Mucosa of descending colon (tissue), 3 donors: ENCODE measurements around the gene THAP4. TPM values are rescaled to one million over a fixed set of nuclear protein-coding genes. Genes with fewer than 3 reads are reported as not detected.
"Not testable (repeated sequence)": the region's sequence is repeated elsewhere in the genome, so short reads cannot be mapped to it uniquely, and the experiment has no call there.

Experiments used
- ATAC-seq: fragments of 200-7000 bp; cut with Tn5 transposase; one replicate; pipeline ENCODE4 v1.9.1; 2020; ENCODE audit warnings: mild to moderate bottlenecking, moderate library complexity
- DNase-seq, 3 donors: peaks; one replicate each; pipeline ENCODE4 v3.0.0-alpha.2; 2020
- H3K36me3 ChIP-seq: fragments of 200-600 bp; one replicate; pipeline ENCODE4 v1.8.0; 2021; ENCODE audit warnings: low read depth, mild to moderate bottlenecking
- H3K4me1 ChIP-seq: fragments of 200-600 bp; one replicate; pipeline ENCODE4 v1.8.0; 2021; ENCODE audit warnings: low read depth, mild to moderate bottlenecking
- H3K4me3 ChIP-seq: fragments of 200-600 bp; one replicate; pipeline ENCODE4 v1.8.0; 2021; ENCODE audit warnings: mild to moderate bottlenecking
- H3K9me3 ChIP-seq: fragments of 200-600 bp; one replicate; pipeline ENCODE4 v1.8.0; 2021; ENCODE audit warnings: mild to moderate bottlenecking
- intact Hi-C, 2 donors: fragments of 100-400 bp; cut with DNase I in 1 of 2; cut with micrococcal nuclease in 1 of 2; formaldehyde crosslinking; loops; one replicate each; pipeline versions ENCODE4 v1.11.0 to v1.11.1; 2022; cut with DNase I, micrococcal nuclease
- total RNA-seq, 3 donors: library from RNA; stranded (reverse); fragmentation: NEBNext Ultra II Directional in 2 of 3; extraction: Animal tissue kit (Norgen Biotek cat#: 25700) in 2 of 3; gene quantifications; one replicate each; pipeline versions ENCODE4 v1.2.1 to v1.2.4, GENCODE V29; 2021 to 2023
- TF ChIP-seq, protein P1 (sequence below): fragments of 200-600 bp; IDR thresholded peaks from one replicate; pipeline ENCODE4 v1.8.0; 2022; ENCODE audit warnings: antibody characterized with exemption, mild to moderate bottlenecking
- donor health status: DM: no; HTN: no; CAD: no; lungs with moderate emphysema.
- donor health status: DM: no; HTN: no; CAD: no.
- donor health status: DM: no; HTN: yes; CAD: no.

THAP4 gene
- total RNA-seq, 3 donors from 2014 or later, result 67.3 to 86.2 (median 68.8) TPM

DNA sequence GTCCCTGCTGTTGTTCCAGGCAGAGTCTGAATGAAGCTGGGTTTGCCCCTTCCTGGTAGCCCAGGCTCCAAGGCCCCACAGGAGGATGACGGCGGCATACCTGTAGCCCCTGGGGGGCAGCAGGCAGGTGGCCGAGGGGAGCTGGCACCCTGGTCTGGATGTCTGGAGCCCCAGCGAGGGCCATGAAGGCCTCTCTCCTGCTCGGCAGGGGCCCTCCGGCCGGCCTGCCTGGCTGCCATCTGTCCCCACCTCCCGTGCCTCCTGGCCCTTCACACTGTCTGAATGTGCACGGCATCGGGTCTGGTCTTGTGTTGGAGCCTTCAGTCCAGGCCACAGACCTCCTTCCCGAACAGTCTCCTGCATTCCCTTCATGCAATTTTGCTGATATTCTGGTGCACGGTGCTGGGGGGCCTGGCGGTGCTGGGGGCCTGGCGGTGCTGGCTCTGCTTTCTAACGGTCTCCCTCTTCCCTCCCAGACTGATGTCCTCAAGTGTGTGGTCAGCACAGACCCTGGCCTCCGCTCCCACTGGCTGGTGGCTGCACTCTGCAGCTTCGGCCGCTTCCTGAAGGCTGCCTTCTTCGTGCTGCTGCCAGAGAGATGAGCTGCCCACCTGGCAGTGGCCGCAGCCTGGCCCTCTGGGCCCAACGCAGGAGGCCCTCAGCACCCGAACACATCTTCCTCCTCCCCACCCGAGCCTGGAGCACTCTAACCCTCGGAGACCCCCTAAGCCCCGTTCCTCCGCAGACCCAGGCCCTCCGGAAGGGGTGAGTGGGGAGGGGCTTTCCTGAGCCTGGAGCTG lies 64.9 kb downstream of the THAP4 start:
- peak in 2 of 3 donors; percentile 8 to 40 for DNase-seq
- H3K9me3 ChIP-seq, result no peaks in the 10 kb centered on the region
- H3K4me1 ChIP-seq, result no peaks in the 10 kb centered on the region
- H3K4me3 ChIP-seq, result no peak overlapping the region
- H3K36me3 ChIP-seq, result peaks cover 3% of the 10 kb centered on the region
- ATAC-seq, result no peak
- intact Hi-C loops, result no loop called here
- TF ChIP-seq, protein P1, sequence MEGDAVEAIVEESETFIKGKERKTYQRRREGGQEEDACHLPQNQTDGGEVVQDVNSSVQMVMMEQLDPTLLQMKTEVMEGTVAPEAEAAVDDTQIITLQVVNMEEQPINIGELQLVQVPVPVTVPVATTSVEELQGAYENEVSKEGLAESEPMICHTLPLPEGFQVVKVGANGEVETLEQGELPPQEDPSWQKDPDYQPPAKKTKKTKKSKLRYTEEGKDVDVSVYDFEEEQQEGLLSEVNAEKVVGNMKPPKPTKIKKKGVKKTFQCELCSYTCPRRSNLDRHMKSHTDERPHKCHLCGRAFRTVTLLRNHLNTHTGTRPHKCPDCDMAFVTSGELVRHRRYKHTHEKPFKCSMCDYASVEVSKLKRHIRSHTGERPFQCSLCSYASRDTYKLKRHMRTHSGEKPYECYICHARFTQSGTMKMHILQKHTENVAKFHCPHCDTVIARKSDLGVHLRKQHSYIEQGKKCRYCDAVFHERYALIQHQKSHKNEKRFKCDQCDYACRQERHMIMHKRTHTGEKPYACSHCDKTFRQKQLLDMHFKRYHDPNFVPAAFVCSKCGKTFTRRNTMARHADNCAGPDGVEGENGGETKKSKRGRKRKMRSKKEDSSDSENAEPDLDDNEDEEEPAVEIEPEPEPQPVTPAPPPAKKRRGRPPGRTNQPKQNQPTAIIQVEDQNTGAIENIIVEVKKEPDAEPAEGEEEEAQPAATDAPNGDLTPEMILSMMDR, result no peak

- DNase-seq (peak in 2 of 3 donors; percentile 17 to 28), ATAC-seq (no peak)
- Histone ChIP-seq H3K4me1 (no peaks in the 10 kb centered on the region), H3K36me3 (peaks cover 3% of the 10 kb centered on the region), H3K9me3 (no peaks in the 10 kb centered on the region), H3K4me3 (no peak overlapping the region)
- TF ChIP-seq, protein P1, result no peak
- intact Hi-C loops, result no loop called here
These were observed 65.9 kb downstream of the THAP4 start for GRCh38 chr2:241570961-241571581.

GRCh38 chr2:241569831-241570281 lies 67.1 kb downstream of the THAP4 start:
- Histone ChIP-seq H3K4me3 (no peak overlapping the region), H3K9me3 (no peaks in the 10 kb centered on the region), H3K4me1 (no peaks in the 10 kb centered on the region), H3K36me3 (peaks cover 3% of the 10 kb centered on the region)
- TF ChIP-seq, protein P1, result no peak
- intact Hi-C loops, result no loop called here
- DNase-seq (peak in 2 of 3 donors; percentile 13 to 28), ATAC-seq (no peak)

DNA sequence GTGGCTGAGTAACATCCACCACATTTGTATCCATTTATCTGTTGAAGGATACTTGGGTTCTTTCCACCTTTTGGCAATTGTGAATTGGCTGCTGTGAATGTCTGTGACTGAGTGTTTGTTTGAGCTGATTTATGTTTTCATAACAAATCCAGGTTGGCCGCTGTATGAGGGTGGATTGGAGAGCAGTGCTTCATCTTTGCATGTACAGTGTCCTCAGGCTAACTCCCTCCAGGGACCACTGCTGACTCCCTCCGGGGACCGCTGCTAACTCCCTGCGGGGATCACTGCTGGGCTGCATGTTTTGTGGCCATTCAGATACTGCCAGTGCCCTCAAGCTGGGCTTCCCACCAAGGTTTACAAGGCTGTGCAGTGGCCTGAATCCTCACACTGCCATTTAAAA lies 68.2 kb downstream of the THAP4 start:
- H3K36me3 ChIP-seq, result no peaks in the 10 kb centered on the region
- no peak for ATAC-seq
- no peak for DNase-seq
- intact Hi-C loops, result no loop called here
- TF ChIP-seq, protein P1, result no peak
- no peaks in the 10 kb centered on the region for H3K9me3 ChIP-seq
- H3K4me1 ChIP-seq, result no peaks in the 10 kb centered on the region
- no peak overlapping the region for H3K4me3 ChIP-seq

DNA sequence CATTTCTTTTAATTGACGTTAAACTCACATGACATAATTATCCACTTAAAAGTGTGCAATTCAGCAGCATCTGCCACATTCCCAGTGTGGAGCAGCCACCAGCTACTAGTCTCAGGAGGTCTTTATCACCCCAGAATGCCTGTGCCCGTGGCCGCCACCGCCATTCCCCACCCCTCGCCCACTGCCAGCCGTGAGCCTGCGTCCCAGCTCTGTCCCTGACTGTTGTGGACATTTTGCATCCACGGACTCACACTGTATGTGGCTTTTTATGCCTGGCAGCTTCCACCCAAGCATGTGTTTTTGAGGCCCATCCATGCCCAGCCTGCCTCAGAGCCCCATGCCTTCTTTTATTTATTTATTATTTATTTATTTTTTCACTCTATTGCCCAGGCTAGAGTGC lies 69.2 kb downstream of the THAP4 start:
- ATAC-seq (no peak), DNase-seq (peak in 2 of 3 donors; percentile 6 to 27)
- intact Hi-C loops, result no loop called here
- Histone ChIP-seq H3K4me3 (no peak overlapping the region), H3K4me1 (no peaks in the 10 kb centered on the region), H3K9me3 (no peaks in the 10 kb centered on the region), H3K36me3 (no peaks in the 10 kb centered on the region)
- TF ChIP-seq, protein P1, result no peak

- H3K36me3 ChIP-seq, H3K9me3 ChIP-seq, ATAC-seq, H3K4me1 ChIP-seq, H3K4me3 ChIP-seq, intact Hi-C loops: not testable (repeated sequence)
- peak in 1 of 3 donors; percentile 28 for DNase-seq
These were observed 69.7 kb downstream of the THAP4 start for GRCh38 chr2:241567266-241567665.
